GM12878 (cell line): Measurements from ENCODE around the gene FSTL4. TPM values are rescaled to one million over a fixed set of nuclear protein-coding genes. Genes with fewer than 3 reads are reported as not detected.

Experiments
- ATAC-seq: fragments of 200-7000 bp; cut with Tn5 transposase; 3 replicates; pipeline ENCODE4 v1.9.1; 2020; ENCODE audit warnings: mild to moderate bottlenecking, moderate library complexity
- BruUV-seq: library from RNA; stranded (reverse); fragments of 400-500 nt; replicated peaks from 2 replicates; lab custom pipeline; 2021; lab: Mats Ljungman, UMichigan
- CTCF ChIA-PET: fragments of 300-600 bp; sonication (Branson Sonifier 250); formaldehyde crosslinking; extraction: SDS; loops from one replicate; lab custom pipeline; 2021; ENCODE audit warnings: inconsistent platforms; lab: Yijun Ruan, JAX
- POLR2A ChIA-PET: fragments of 350-600 bp; formaldehyde crosslinking; extraction: SDS; loops from one replicate; lab custom pipeline; 2021; ENCODE audit warnings: inconsistent platforms; lab: Charles Lee
- RAD21 ChIA-PET: fragments of 300-600 bp; sonication (Branson Sonifier 250); formaldehyde crosslinking; loops from one replicate; lab custom pipeline; 2023; ENCODE audit warnings: antibody characterized with exemption; ENCODE audit not compliant: unreplicated experiment; lab: Charles Lee
- SMC1A ChIA-PET: fragments of 300-600 bp; sonication (Branson Sonifier 250); formaldehyde crosslinking; loops from one replicate; lab custom pipeline; 2023; ENCODE audit not compliant: unreplicated experiment, uncharacterized antibody; lab: Charles Lee
- DNase-seq: peaks from one replicate; pipeline ENCODE4 v3.0.0-alpha.2; 2011; ENCODE audit warnings: low read depth, low spot score
- FAIRE-seq: peaks from 3 replicates; lab custom pipeline; 2011; peaks lifted over from hg19 to GRCh38; lab: Jason Lieb, UNC
- H2AFZ ChIP-seq: 2 replicates; pipeline ENCODE4 v1.6.0; 2011; ENCODE audit warnings: low read depth, low read length, control low read depth; ENCODE audit not compliant: control insufficient read depth
- H3K27ac ChIP-seq: 2 replicates; pipeline ENCODE4 v1.5.1; 2011; ENCODE audit warnings: control low read depth; ENCODE audit not compliant: control insufficient read depth, insufficient read depth
- H3K27me3 ChIP-seq, 2 experiments: replicated peaks in 1 of 2; 2 replicates each; pipeline versions ENCODE4 v1.6.0 to v1.6.1; 2011; ENCODE audit warnings: low read length in 1 of 2; ENCODE audit not compliant: control insufficient read depth in 2 of 2, insufficient read depth in 2 of 2
- H3K36me3 ChIP-seq, 2 experiments: 2 replicates each; pipeline ENCODE4 v1.5.1; 2011; ENCODE audit warnings: low read length in 1 of 2; ENCODE audit not compliant: control insufficient read depth in 2 of 2, insufficient read depth in 2 of 2
- H3K4me1 ChIP-seq: 2 replicates; pipeline ENCODE4 v1.6.1; 2011; ENCODE audit warnings: mild to moderate bottlenecking, low read length, moderate library complexity, mixed read lengths; ENCODE audit not compliant: control insufficient read depth, insufficient read depth
- H3K4me2 ChIP-seq: 2 replicates; pipeline ENCODE4 v1.6.0; 2011; ENCODE audit warnings: control low read depth; ENCODE audit not compliant: control insufficient read depth, insufficient read depth
- H3K4me3 ChIP-seq: fragments of 200-600 bp; sonication (generic); 2 replicates; pipeline ENCODE4 v1.5.1; 2016
- H3K79me2 ChIP-seq: 2 replicates; pipeline ENCODE4 v1.6.0; 2011; ENCODE audit warnings: low read length; ENCODE audit not compliant: control insufficient read depth, insufficient read depth
- H3K9ac ChIP-seq: 2 replicates; pipeline ENCODE4 v1.8.0; 2011; ENCODE audit warnings: low read length, control low read depth, mixed read lengths; ENCODE audit not compliant: control insufficient read depth, insufficient read depth
- H3K9me3 ChIP-seq: replicated peaks from 3 replicates; pipeline ENCODE4 v1.5.1; 2011; ENCODE audit warnings: mild to moderate bottlenecking, low read length; ENCODE audit not compliant: control insufficient read depth, insufficient read depth
- H4K20me1 ChIP-seq: 2 replicates; pipeline ENCODE4 v1.6.0; 2011; ENCODE audit not compliant: control insufficient read depth, insufficient read depth
- CBFB ChIP-seq: IDR thresholded peaks from 2 replicates; pipeline ENCODE4 v1.6.1; 2016; ENCODE audit warnings: antibody characterized with exemption, low read depth
- FOS ChIP-seq: IDR thresholded peaks from 3 replicates; pipeline ENCODE4 v1.6.1; 2011; ENCODE audit warnings: borderline replicate concordance; ENCODE audit not compliant: insufficient read length; ENCODE audit errors: extremely low read depth
- FOXK2 ChIP-seq: fragments of 450-650 bp; IDR thresholded peaks from 2 replicates; pipeline ENCODE4 v1.6.1; 2017; ENCODE audit warnings: mild to moderate bottlenecking, moderate library complexity
- IKZF1 ChIP-seq: fragments of 450-650 bp; conservative IDR thresholded peaks from 2 replicates; pipeline ENCODE4 v1.6.1; 2017; ENCODE audit warnings: antibody characterized with exemption, mild to moderate bottlenecking
- MEF2A ChIP-seq: IDR thresholded peaks from 2 replicates; pipeline ENCODE4 v1.6.1; 2011; ENCODE audit warnings: low read depth, mild to moderate bottlenecking, low read length, moderate library complexity; ENCODE audit not compliant: insufficient read depth
- NR2C2 ChIP-seq: IDR thresholded peaks from 2 replicates; pipeline ENCODE4 v1.6.1; 2011; ENCODE audit warnings: borderline replicate concordance, low read depth; ENCODE audit not compliant: control insufficient read depth, insufficient read length
- PML ChIP-seq: IDR thresholded peaks from 2 replicates; pipeline ENCODE4 v1.6.1; 2012; ENCODE audit warnings: low read length, inconsistent platforms
- RAD21 ChIP-seq: IDR thresholded peaks from 2 replicates; pipeline ENCODE4 v1.6.1; 2011; ENCODE audit warnings: mild to moderate bottlenecking, low read depth, low read length, moderate library complexity; ENCODE audit not compliant: insufficient read depth
- SMAD5 ChIP-seq: IDR thresholded peaks from 2 replicates; pipeline ENCODE4 v1.6.1; 2016; ENCODE audit warnings: antibody characterized with exemption, low read depth
- SMARCA5 ChIP-seq: fragments of 450-650 bp; IDR thresholded peaks from 2 replicates; pipeline ENCODE4 v1.6.1; 2017; ENCODE audit warnings: mild to moderate bottlenecking
- SPI1 ChIP-seq: IDR thresholded peaks from 2 replicates; pipeline ENCODE4 v1.6.1; 2011; ENCODE audit warnings: low read depth, mild to moderate bottlenecking, low read length, moderate library complexity, borderline replicate concordance; ENCODE audit not compliant: insufficient read depth
- SREBF1 ChIP-seq: IDR thresholded peaks from 2 replicates; pipeline ENCODE4 v1.6.1; 2012; ENCODE audit warnings: mild to moderate bottlenecking, low read length
- SUZ12 ChIP-seq: fragments of 200-600 bp; sonication (generic); IDR thresholded peaks from one replicate; pipeline ENCODE4 v1.6.1; 2018; ENCODE audit warnings: antibody characterized with exemption, mild to moderate bottlenecking; ENCODE audit not compliant: unreplicated experiment
- ZNF207 ChIP-seq: fragments of 450-650 bp; IDR thresholded peaks from 2 replicates; pipeline ENCODE4 v1.6.1; 2014; ENCODE audit warnings: antibody characterized with exemption, mild to moderate bottlenecking, borderline replicate concordance
- ZZZ3 ChIP-seq: IDR thresholded peaks from 2 replicates; pipeline ENCODE4 v1.6.1; 2011; ENCODE audit warnings: low read depth; ENCODE audit not compliant: control insufficient read depth, insufficient read length
- WGBS: methylation state at CpG from one replicate; pipeline ENCODE4 v1.1.6; 2016; ENCODE audit warnings: low lambda C conversion rate; ENCODE audit not compliant: insufficient replicate concordance, insufficient coverage; ENCODE audit errors: missing lambda C conversion rate; 5-methylcytosine and 5-hydroxymethylcytosine counted together
- in situ Hi-C: fragments of 300-500 bp; cut with MboI; formaldehyde crosslinking; loops from 9 replicates; pipeline ENCODE4 v1.14.3; 2018; ENCODE audit warnings: mixed read lengths
- intact Hi-C: fragments of 100-400 bp; cut with micrococcal nuclease; formaldehyde crosslinking; loops from one replicate; pipeline ENCODE4 v1.14.2; 2022; ENCODE audit not compliant: unreplicated experiment
- polyA plus RNA-seq, 11 experiments: library from polyadenylated mRNA; depleted of rRNA in 4 of 11; unstranded in 6 of 11; stranded (reverse) in 5 of 11; fragments of >200 nt; fragmentation: Nextera tagmentation in 4 of 11; fragmentation: Illumina TruSeq in 1 of 11; extraction: Ambion mirVana in 4 of 11; extraction: Trizol in 1 of 11; gene quantifications; 1 replicate in 1 of 11; 2 replicates in 10 of 11; pipeline versions ENCODE4 v1.2.1 to v1.2.3, GENCODE V29; 2011 to 2016; ENCODE audit warnings: inconsistent platforms in 2 of 11, missing spikeins in 2 of 11, low read depth in 1 of 11
- total RNA-seq, 4 experiments: library from RNA; depleted of rRNA in 3 of 4; stranded (reverse); fragments of >200 nt in 3 of 4; fragmentation: Illumina TruSeq in 1 of 4; extraction: Trizol in 1 of 4; gene quantifications; 2 replicates each; pipeline versions ENCODE4 v1.2.1 to v1.2.3, GENCODE V29; 2013 to 2021
- TF ChIP-seq, protein P1 (sequence below): fragments of 450-650 bp; IDR thresholded peaks from 2 replicates; pipeline ENCODE4 v1.6.1; 2017; ENCODE audit warnings: mild to moderate bottlenecking, moderate library complexity
- TF ChIP-seq, protein P2 (sequence below): IDR thresholded peaks from 2 replicates; pipeline ENCODE4 v1.6.1; 2011; ENCODE audit warnings: borderline replicate concordance, low read depth, mild to moderate bottlenecking, moderate library complexity, mixed read lengths, low read length; ENCODE audit not compliant: insufficient read depth; ENCODE audit errors: extremely low read length

The FSTL4 gene
- total and polyA plus RNA-seq, 10 of the 15 experiments (the other 5 are each of a cell fraction or from before 2014, with no cell fraction given) = 0.01 to 0.79 (median 0.21) TPM; not detected in 6

DNA sequence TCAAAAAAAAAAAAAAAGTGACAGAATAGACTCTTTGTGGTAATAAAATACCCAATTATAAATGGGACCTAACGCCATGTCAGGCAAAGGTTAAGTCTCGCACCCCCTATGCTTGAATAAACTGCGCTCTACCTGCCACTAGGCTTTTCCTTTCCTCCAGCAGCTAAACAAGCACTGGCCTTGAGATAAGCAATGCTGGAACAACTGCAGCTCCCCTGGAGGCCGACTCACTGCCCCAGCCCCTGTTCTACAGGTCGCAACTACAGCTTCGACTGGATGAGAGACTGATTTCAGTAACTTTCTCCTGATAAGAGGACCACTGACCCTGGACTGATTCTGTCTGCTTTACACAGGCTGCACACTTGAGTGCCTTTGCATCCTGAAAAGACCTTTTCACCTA is 350.3 kb downstream of the FSTL4 start:
- H3K79me2 ChIP-seq = no peaks in the 10 kb centered on the region
- ChIA-PET SMC1A (interaction anchor here (1.5 to 1.6 kb wide), 2 partner anchors 10 to 148 kb away, joined by 3 to 6 read pairs; no protein-coding TSS in a partner anchor), RAD21 (interaction anchor here (0.7 to 1.0 kb wide), 3 partner anchors 9 to 152 kb away, joined by 3 read pairs; no protein-coding TSS in a partner anchor), CTCF (interaction anchor here (0.9 to 2.1 kb wide), 3 partner anchors 10 to 151 kb away, joined by 4 to 8 read pairs (median 6); no protein-coding TSS in a partner anchor), POLR2A (interaction anchor here (0.7 to 1.4 kb wide), 2 partner anchors 21 to 42 kb away, joined by 3 read pairs; no protein-coding TSS in a partner anchor)
- 35% methylated on average over 6 of the region's 6 CpGs for WGBS
- no peak for ATAC-seq
- H3K27me3 ChIP-seq = no peaks in the 10 kb centered on the region
- TF ChIP-seq SREBF1 (no peak), MEF2A (no peak), PML (no peak), SUZ12 (no peak), NR2C2 (no peak), SPI1 (no peak), FOXK2 (no peak), IKZF1 (no peak), ZNF207 (no peak), CBFB (no peak), ZZZ3 (no peak), SMAD5 (no peak), SMARCA5 (no peak), RAD21 (no peak), FOS (no peak)
- TF ChIP-seq, protein P1, sequence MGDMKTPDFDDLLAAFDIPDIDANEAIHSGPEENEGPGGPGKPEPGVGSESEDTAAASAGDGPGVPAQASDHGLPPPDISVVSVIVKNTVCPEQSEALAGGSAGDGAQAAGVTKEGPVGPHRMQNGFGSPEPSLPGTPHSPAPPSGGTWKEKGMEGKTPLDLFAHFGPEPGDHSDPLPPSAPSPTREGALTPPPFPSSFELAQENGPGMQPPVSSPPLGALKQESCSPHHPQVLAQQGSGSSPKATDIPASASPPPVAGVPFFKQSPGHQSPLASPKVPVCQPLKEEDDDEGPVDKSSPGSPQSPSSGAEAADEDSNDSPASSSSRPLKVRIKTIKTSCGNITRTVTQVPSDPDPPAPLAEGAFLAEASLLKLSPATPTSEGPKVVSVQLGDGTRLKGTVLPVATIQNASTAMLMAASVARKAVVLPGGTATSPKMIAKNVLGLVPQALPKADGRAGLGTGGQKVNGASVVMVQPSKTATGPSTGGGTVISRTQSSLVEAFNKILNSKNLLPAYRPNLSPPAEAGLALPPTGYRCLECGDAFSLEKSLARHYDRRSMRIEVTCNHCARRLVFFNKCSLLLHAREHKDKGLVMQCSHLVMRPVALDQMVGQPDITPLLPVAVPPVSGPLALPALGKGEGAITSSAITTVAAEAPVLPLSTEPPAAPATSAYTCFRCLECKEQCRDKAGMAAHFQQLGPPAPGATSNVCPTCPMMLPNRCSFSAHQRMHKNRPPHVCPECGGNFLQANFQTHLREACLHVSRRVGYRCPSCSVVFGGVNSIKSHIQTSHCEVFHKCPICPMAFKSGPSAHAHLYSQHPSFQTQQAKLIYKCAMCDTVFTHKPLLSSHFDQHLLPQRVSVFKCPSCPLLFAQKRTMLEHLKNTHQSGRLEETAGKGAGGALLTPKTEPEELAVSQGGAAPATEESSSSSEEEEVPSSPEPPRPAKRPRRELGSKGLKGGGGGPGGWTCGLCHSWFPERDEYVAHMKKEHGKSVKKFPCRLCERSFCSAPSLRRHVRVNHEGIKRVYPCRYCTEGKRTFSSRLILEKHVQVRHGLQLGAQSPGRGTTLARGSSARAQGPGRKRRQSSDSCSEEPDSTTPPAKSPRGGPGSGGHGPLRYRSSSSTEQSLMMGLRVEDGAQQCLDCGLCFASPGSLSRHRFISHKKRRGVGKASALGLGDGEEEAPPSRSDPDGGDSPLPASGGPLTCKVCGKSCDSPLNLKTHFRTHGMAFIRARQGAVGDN = no peak
- TF ChIP-seq, protein P2, sequence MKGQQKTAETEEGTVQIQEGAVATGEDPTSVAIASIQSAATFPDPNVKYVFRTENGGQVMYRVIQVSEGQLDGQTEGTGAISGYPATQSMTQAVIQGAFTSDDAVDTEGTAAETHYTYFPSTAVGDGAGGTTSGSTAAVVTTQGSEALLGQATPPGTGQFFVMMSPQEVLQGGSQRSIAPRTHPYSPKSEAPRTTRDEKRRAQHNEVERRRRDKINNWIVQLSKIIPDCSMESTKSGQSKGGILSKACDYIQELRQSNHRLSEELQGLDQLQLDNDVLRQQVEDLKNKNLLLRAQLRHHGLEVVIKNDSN = no peak
- H4K20me1 ChIP-seq = no peaks in the 10 kb centered on the region
- H3K4me1 ChIP-seq = peaks cover 6% of the 10 kb centered on the region; the same call in 1 of the 2 replicates
- no peaks in the 10 kb centered on the region for H3K36me3 ChIP-seq
- H3K9me3 ChIP-seq = no peaks in the 10 kb centered on the region
- H3K4me3 ChIP-seq = no peak overlapping the region
- no peak overlapping the region for H3K4me2 ChIP-seq
- BruUV-seq = no TSS peak
- no peak for DNase-seq
- intact Hi-C loops (loop anchor here (5.0 kb wide), 1 partner anchor 150 kb away; no protein-coding TSS in a partner anchor), in situ Hi-C loops (no loop called here)
- H3K9ac ChIP-seq = no peak overlapping the region
- no peak overlapping the region for H2AFZ ChIP-seq
- FAIRE-seq = no peak
- no peak overlapping the region for H3K27ac ChIP-seq
